Measurements from ENCODE around the gene UFSP2. TPM values are rescaled to one million over a fixed set of nuclear protein-coding genes. Genes with fewer than 3 reads are reported as not detected.
A peak's percentile ranks its signal among the peaks of the same experiment; 100 is the strongest.

UFSP2 gene
- total RNA-seq, 2 experiments from 2014 or later: 14.5 to 16.6 TPM

DNA sequence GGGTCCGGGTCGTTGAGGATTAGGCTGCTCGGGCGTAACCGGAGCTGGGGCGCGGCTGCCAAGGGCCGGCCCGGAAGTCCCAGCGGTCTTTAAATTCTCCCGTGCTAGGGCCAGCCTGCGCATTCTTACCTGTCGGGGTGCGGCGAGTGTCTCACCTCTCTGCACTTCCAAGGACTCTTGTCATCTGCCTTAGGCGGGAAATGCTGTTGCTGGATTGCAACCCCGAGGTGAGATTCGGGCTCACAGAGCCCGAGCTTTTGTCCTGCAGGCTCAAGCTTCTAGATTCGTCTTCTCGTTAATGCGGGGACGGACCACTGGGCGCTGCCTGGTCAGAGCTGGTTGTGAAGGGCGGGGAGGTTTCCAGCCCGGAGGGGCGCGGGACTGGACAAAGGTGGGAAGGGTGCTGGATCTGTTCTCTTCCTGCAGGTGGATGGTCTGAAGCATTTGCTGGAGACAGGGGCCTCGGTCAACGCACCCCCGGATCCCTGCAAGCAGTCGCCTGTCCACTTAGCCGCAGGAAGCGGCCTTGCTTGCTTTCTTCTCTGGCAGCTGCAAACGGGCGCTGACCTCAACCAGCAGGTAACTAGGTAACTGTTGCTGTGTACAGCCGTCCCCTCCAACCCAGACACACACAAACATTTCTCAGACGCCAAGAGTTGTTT lies 28.9 kb downstream of the UFSP2 start, which contains the start of gene ANKRD37:
TSS of gene ANKRD37 (plus strand) at position 118 of the 662 bp plus-strand sequence. CDS start at position 201, 83 bp downstream.
- H3K27me3 ChIP-seq (ENCODE audit: control insufficient read depth in 1 of 2, insufficient read depth in 2 of 2, low read length in 2 of 2): no peaks in the 10 kb centered on the region
- ATAC-seq (ENCODE audit: poor library complexity): no peak
- peak within 1 kb of the TSS; percentile 88 for H3K4me3 ChIP-seq (ENCODE audit: low read length)
- peaks cover 17% of the 10 kb centered on the region for H3K4me1 Mint-ChIP-seq (ENCODE audit: low read depth)
- H3K4me3 Mint-ChIP-seq: peak within 1 kb of the TSS; percentile 92
- peak within 1 kb of the TSS; percentile 93 to 97 for H3K27ac ChIP-seq (ENCODE audit: low read depth in 1 of 2, low read length in 2 of 2)
- intact Hi-C loops (cut with DNase I, micrococcal nuclease): loop anchor here (1.0 to 10.0 kb wide), 7 partner anchors 28 to 1892 kb away; partner anchors contain the start of genes CCDC110 (in 1 of the 2), CFAP97 (in 1 of the 2), CYP4V2 (in 1 of the 2) and ING2 (in 1 of the 2)
- no peaks in the 10 kb centered on the region for H3K27me3 Mint-ChIP-seq
- peaks cover 34% of the 10 kb centered on the region for H3K36me3 Mint-ChIP-seq (ENCODE audit: low read depth)
- peaks cover 9% of the 10 kb centered on the region for H3K36me3 ChIP-seq (ENCODE audit: insufficient read depth, low read length)
- CTCF ChIA-PET: interaction anchor here (1.8 to 1.9 kb wide), 3 partner anchors 9 to 201 kb away, joined by 4 to 9 read pairs (median 6); partner anchors contain the start of gene UFSP2
- POLR2A ChIA-PET: interaction anchor here (0.7 to 4.9 kb wide), 15 partner anchors 8 to 794 kb away, joined by 3 to 88 read pairs (median 5); partner anchors contain the start of genes CYP4V2, SNX25 and UFSP2
- no peak for TF ChIP-seq CTCF (IDR thresholded peaks at IDR 0.05)
- H3K27ac Mint-ChIP-seq: peak within 1 kb of the TSS; percentile 92
- DNase-seq: peak in 4 of 14 experiments; percentile 1 to 12 (median 3)
- H3K9me3 Mint-ChIP-seq: no peaks in the 10 kb centered on the region
- H3K9me3 ChIP-seq (ENCODE audit: control insufficient read depth in 1 of 2, insufficient read depth in 1 of 2, low read length in 2 of 2): no peaks in the 10 kb centered on the region
- peaks cover 11% of the 10 kb centered on the region for H3K4me1 ChIP-seq (ENCODE audit: insufficient read depth, low read length)

GRCh38 chr4:185395956-185396723 lies 29.6 kb downstream of the UFSP2 start:
- Mint-ChIP-seq H3K4me1 (ENCODE audit: low read depth) (peaks cover 17% of the 10 kb centered on the region), H3K9me3 (no peaks in the 10 kb centered on the region), H3K27me3 (no peaks in the 10 kb centered on the region), H3K36me3 (ENCODE audit: low read depth) (peaks cover 27% of the 10 kb centered on the region), H3K4me3 (peak overlapping the region; percentile 92), H3K27ac (peak overlapping the region; percentile 92)
- no peak for TF ChIP-seq CTCF (IDR thresholded peaks at IDR 0.05)
- peak; percentile 91 for ATAC-seq (ENCODE audit: poor library complexity)
- intact Hi-C loops (cut with DNase I, micrococcal nuclease): loop anchor here (1.0 to 10.0 kb wide), 7 partner anchors 29 to 1891 kb away; partner anchors contain the start of genes CCDC110 (in 1 of the 2), CFAP97 (in 1 of the 2), CYP4V2 (in 1 of the 2) and ING2 (in 1 of the 2)
- Histone ChIP-seq H3K36me3 (ENCODE audit: insufficient read depth, low read length) (peaks cover 7% of the 10 kb centered on the region), H3K27ac (ENCODE audit: low read depth in 1 of 2, low read length in 2 of 2) (peak overlapping the region; percentile 93 to 97), H3K27me3 (ENCODE audit: control insufficient read depth in 1 of 2, insufficient read depth in 2 of 2, low read length in 2 of 2) (no peaks in the 10 kb centered on the region), H3K4me1 (ENCODE audit: insufficient read depth, low read length) (peaks cover 11% of the 10 kb centered on the region), H3K4me3 (ENCODE audit: low read length) (peak overlapping the region; percentile 88), H3K9me3 (ENCODE audit: control insufficient read depth in 1 of 2, insufficient read depth in 1 of 2, low read length in 2 of 2) (no peaks in the 10 kb centered on the region)
- CTCF ChIA-PET: interaction anchor here (1.8 to 1.9 kb wide), 3 partner anchors 10 to 202 kb away, joined by 4 to 9 read pairs (median 6); partner anchors contain the start of gene UFSP2
- DNase-seq: peak; percentile 88 to 98 (median 96)
- POLR2A ChIA-PET: interaction anchor here (0.7 to 4.9 kb wide), 16 partner anchors 9 to 795 kb away, joined by 3 to 88 read pairs (median 6); partner anchors contain the start of genes CYP4V2, SNX25 and UFSP2
